Measurements from ENCODE around the gene SLC35D3. TPM values are rescaled to one million over a fixed set of nuclear protein-coding genes. Genes with fewer than 3 reads are reported as not detected.

The SLC35D3 gene
- total RNA-seq, 1 donor from 2014 or later = not detected

Small RNA genes within 50 kb of the gene (small RNA-seq; reads per million reads assigned to genes)
- gene RF00019 (not detected), gene RPL35AP3 (not detected)

Other genes with a start within 250 kb of the SLC35D3 start
- gene MAP3K5, start 129.8 kb upstream of the SLC35D3 start, total RNA-seq = 6.8 TPM
- gene PEX7, start 99.7 kb upstream of the SLC35D3 start, total RNA-seq = 10.4 TPM
- gene IL20RA, start 122.7 kb downstream of the SLC35D3 start, total RNA-seq = 9.9 TPM